MCF 10A (cell line): ENCODE results near the gene HPSE2. TPM values are rescaled to one million over a fixed set of nuclear protein-coding genes. Genes with fewer than 3 reads are reported as not detected.

Experiments
- BruUV-seq: library from RNA; stranded (reverse); fragments of 400-500 nt; replicated peaks from 2 replicates; lab custom pipeline; 2021; lab: Mats Ljungman, UMichigan
- CTCF ChIA-PET: fragments of 300-600 bp; sonication (Branson Sonifier 250); formaldehyde crosslinking; extraction: SDS; loops from one replicate; lab custom pipeline; 2021; ENCODE audit warnings: antibody characterized with exemption, inconsistent platforms; lab: Yijun Ruan, JAX
- POLR2A ChIA-PET: fragments of 300-600, 350-650 bp; sonication (Branson Sonifier 250); formaldehyde crosslinking; extraction: SDS; loops from one replicate; lab custom pipeline; 2020; ENCODE audit warnings: antibody characterized with exemption, inconsistent platforms; lab: Yijun Ruan, JAX
- DNase-seq: peaks from one replicate; pipeline ENCODE4 v3.0.0-alpha.2; 2018; ENCODE audit not compliant: unreplicated experiment
- H3K27ac Mint-ChIP-seq: one replicate; pipeline ENCODE4 v1.8.0; 2022; ENCODE audit warnings: mild to moderate bottlenecking, low read depth, mixed read lengths; ENCODE audit not compliant: unreplicated experiment
- H3K27me3 Mint-ChIP-seq: one replicate; pipeline ENCODE4 v1.8.0; 2022; ENCODE audit warnings: mixed read lengths; ENCODE audit not compliant: insufficient read depth, unreplicated experiment
- H3K36me3 Mint-ChIP-seq: one replicate; pipeline ENCODE4 v1.8.0; 2022; ENCODE audit warnings: mild to moderate bottlenecking, moderate library complexity, mixed read lengths; ENCODE audit not compliant: insufficient read depth, unreplicated experiment
- H3K4me1 Mint-ChIP-seq: one replicate; pipeline ENCODE4 v1.8.0; 2022; ENCODE audit warnings: mixed read lengths; ENCODE audit not compliant: insufficient read depth, unreplicated experiment
- H3K4me3 Mint-ChIP-seq: one replicate; pipeline ENCODE4 v1.8.0; 2022; ENCODE audit warnings: mild to moderate bottlenecking, moderate library complexity, mixed read lengths; ENCODE audit not compliant: unreplicated experiment
- H3K9me3 Mint-ChIP-seq: one replicate; pipeline ENCODE4 v1.8.0; 2022; ENCODE audit warnings: mixed read lengths; ENCODE audit not compliant: unreplicated experiment
- CTCF ChIP-seq: fragments of 200-600 bp; IDR thresholded peaks from one replicate; pipeline ENCODE4 v1.8.0; 2022; ENCODE audit warnings: antibody characterized with exemption, mild to moderate bottlenecking; ENCODE audit not compliant: unreplicated experiment
- intact Hi-C: fragments of 100-400 bp; cut with micrococcal nuclease; formaldehyde crosslinking; loops from 2 replicates; pipeline ENCODE4 v1.14.1; 2022
- total RNA-seq: library from RNA; stranded (reverse); gene quantifications from 2 replicates; pipeline ENCODE4 v1.2.3, GENCODE V29; 2022

HPSE2 gene
- total RNA-seq, 1 experiment from 2014 or later, result not detected

- CTCF ChIA-PET, result interaction anchor here (0.6 kb wide), 1 partner anchor 127 kb away, joined by 4 read pairs; no protein-coding TSS in a partner anchor
- Mint-ChIP-seq H3K27ac (no peak overlapping the region), H3K36me3 (no peaks in the 10 kb centered on the region), H3K27me3 (no peaks in the 10 kb centered on the region), H3K9me3 (no peaks in the 10 kb centered on the region), H3K4me3 (no peak overlapping the region), H3K4me1 (no peaks in the 10 kb centered on the region)
- TF ChIP-seq CTCF, result no peak
- DNase-seq, result no peak
- intact Hi-C loops, result no loop called here
- POLR2A ChIA-PET, result no interaction called here
- BruUV-seq, result no TSS peak
These were observed 319.0 kb downstream of the HPSE2 start for GRCh38 chr10:98916526-98917125.

GRCh38 chr10:98915911-98916310, 319.7 kb downstream of the HPSE2 start:
- no peak for DNase-seq
- intact Hi-C loops, result no loop called here
- ChIA-PET CTCF (no interaction called here), POLR2A (no interaction called here)
- no peak overlapping the region for H3K27ac Mint-ChIP-seq
- no TSS peak for BruUV-seq
- no peak for TF ChIP-seq CTCF
- H3K9me3 Mint-ChIP-seq, result no peaks in the 10 kb centered on the region
- H3K4me3 Mint-ChIP-seq, result no peak overlapping the region
- H3K36me3 Mint-ChIP-seq, result no peaks in the 10 kb centered on the region
- no peaks in the 10 kb centered on the region for H3K4me1 Mint-ChIP-seq
- H3K27me3 Mint-ChIP-seq, result no peaks in the 10 kb centered on the region

GRCh38 chr10:98910546-98910945, 325.1 kb downstream of the HPSE2 start:
- no peak for DNase-seq
- Mint-ChIP-seq H3K36me3 (no peaks in the 10 kb centered on the region), H3K4me3 (no peak overlapping the region), H3K27me3 (no peaks in the 10 kb centered on the region), H3K4me1 (no peaks in the 10 kb centered on the region), H3K9me3 (no peaks in the 10 kb centered on the region), H3K27ac (no peak overlapping the region)
- ChIA-PET CTCF (interaction anchor here (0.6 kb wide), 1 partner anchor 41 kb away, joined by 3 read pairs; no protein-coding TSS in a partner anchor), POLR2A (no interaction called here)
- intact Hi-C loops, result no loop called here
- no TSS peak for BruUV-seq
- no peak for TF ChIP-seq CTCF

- POLR2A ChIA-PET, result no interaction called here
- Mint-ChIP-seq H3K27me3 (no peaks in the 10 kb centered on the region), H3K4me1 (no peaks in the 10 kb centered on the region), H3K27ac (no peak overlapping the region), H3K4me3 (no peak overlapping the region), H3K9me3 (no peaks in the 10 kb centered on the region), H3K36me3 (no peaks in the 10 kb centered on the region)
- DNase-seq, result no peak
- CTCF ChIA-PET, result interaction anchor here (0.6 kb wide), 1 partner anchor 41 kb away, joined by 3 read pairs; no protein-coding TSS in a partner anchor
- BruUV-seq, result no TSS peak
- TF ChIP-seq CTCF, result no peak
- intact Hi-C loops, result no loop called here
These were observed 325.6 kb downstream of the HPSE2 start for GRCh38 chr10:98910048-98910447.
